Fibroblast of lung (primary cell): Measurements from ENCODE around the gene TGFBR3.

ENCODE experiments used
- CTCF ChIP-seq, 2 donors: IDR thresholded peaks in 1 of 2; conservative IDR thresholded peaks in 1 of 2; 1 replicate in 1 of 2; 2 replicates in 1 of 2; pipeline ENCODE4 v1.5.1; 2011 to 2012; ENCODE audit warnings: low read length in 2 of 2, control low read depth in 1 of 2, inconsistent platforms in 1 of 2, low read depth in 1 of 2, mild to moderate bottlenecking in 1 of 2
- EZH2 ChIP-seq: IDR thresholded peaks from 2 replicates; pipeline ENCODE4 v1.5.1; 2012; ENCODE audit warnings: low read length, control low read depth, mild to moderate bottlenecking; ENCODE audit errors: missing control alignments

- no peak for TF ChIP-seq CTCF (conservative IDR thresholded peaks at IDR 0.05 in 1 of 2, IDR thresholded peaks at IDR 0.05 in 1 of 2; ENCODE audit: low read depth in 1 of 2, low read length in 2 of 2)
- no peak for TF ChIP-seq EZH2
These were observed 89.6 kb downstream of the TGFBR3 start for GRCh38 chr1:91796390-91796654.
